K562 (cell line): Measurements from ENCODE around the gene SP6.

ENCODE experiments used
- CTCF ChIP-seq, 3 experiments: IDR thresholded peaks in 2 of 3; conservative IDR thresholded peaks in 1 of 3; 2 replicates each; pipeline ENCODE4 v1.5.1; 2011 to 2012; ENCODE audit warnings: low read length in 3 of 3, mild to moderate bottlenecking in 3 of 3, control low read depth in 2 of 3, improper control_type of control experiment in 1 of 3, inconsistent platforms in 1 of 3, low read depth in 1 of 3, mixed read lengths in 1 of 3, moderate library complexity in 1 of 3; ENCODE audit not compliant: insufficient read depth in 2 of 3
- IRF1 ChIP-seq: sonication (generic); formaldehyde crosslinking; IDR thresholded peaks from 2 replicates; pipeline ENCODE4 v1.8.0; 2022; ENCODE audit warnings: missing genetic modification reagents, mild to moderate bottlenecking, borderline replicate concordance
- NFYB ChIP-seq: IDR thresholded peaks from 2 replicates; pipeline ENCODE4 v1.6.1; 2011; ENCODE audit warnings: mild to moderate bottlenecking, moderate library complexity; ENCODE audit not compliant: insufficient read length; ENCODE audit errors: extremely low read depth
- SMC3 ChIP-seq: conservative IDR thresholded peaks from 2 replicates; pipeline ENCODE4 v1.6.1; 2011; ENCODE audit warnings: low read depth, low read length, improper control_type of control experiment; ENCODE audit not compliant: insufficient read depth
- ZNF57 ChIP-seq: fragments of 450-650 bp; formaldehyde crosslinking; IDR thresholded peaks from 2 replicates; pipeline ENCODE4 v1.4.0; 2020; ENCODE audit warnings: mild to moderate bottlenecking, moderate library complexity
- ZNF655 ChIP-seq: fragments of 250-450 bp; sonication (Bioruptor Pico); IDR thresholded peaks from 2 replicates; pipeline ENCODE4 v1.5.0; 2021

GRCh38 chr17:47895856-47896671 is 45.1 kb upstream of the SP6 start, which contains the start of gene SP2:
- TF ChIP-seq NFYB (peak; percentile 99), ZNF655 (no peak), IRF1 (CRISPR knock-in tag) (no peak), SMC3 (no peak), CTCF (IDR thresholded peaks at IDR 0.05 in 2 of 3, conservative IDR thresholded peaks at IDR 0.05 in 1 of 3; ENCODE audit: insufficient read depth in 2 of 3, low read depth in 1 of 3, low read length in 3 of 3) (no peak; a peak in 1 of 6 replicates), ZNF57 (CRISPR knock-in tag) (no peak)
